Fibroblast of the aortic adventitia (primary cell): ENCODE measurements around the gene EXOSC7. TPM values are rescaled to one million over a fixed set of nuclear protein-coding genes. Genes with fewer than 3 reads are reported as not detected.

Experiments
- DNase-seq: peaks from one replicate; pipeline ENCODE4 v3.0.0-alpha.2; 2010; ENCODE audit warnings: low read depth
- H3K4me3 ChIP-seq: 2 replicates; pipeline ENCODE4 v1.5.1; 2011; ENCODE audit warnings: low read depth, mild to moderate bottlenecking, control low read depth, low read length, moderate library complexity
- small RNA-seq: library from RNA; depleted of rRNA; stranded (forward); fragments of <200 nt; gene quantifications from one replicate; pipeline ENCODE3, GENCODE V24; 2012
- total RNA-seq: library from RNA; depleted of rRNA; stranded (reverse); fragments of >200 nt; gene quantifications from 2 replicates; pipeline ENCODE4 v1.2.3, GENCODE V29; 2012; ENCODE audit warnings: low replicate concordance
- TF ChIP-seq, protein P1 (sequence below): IDR thresholded peaks from 2 replicates; pipeline ENCODE4 v1.5.1; 2011; ENCODE audit warnings: mild to moderate bottlenecking, low read length, control low read depth, inconsistent platforms; ENCODE audit not compliant: insufficient read depth

The EXOSC7 gene
- total RNA-seq, 1 donor = 26.8 TPM

DNA sequence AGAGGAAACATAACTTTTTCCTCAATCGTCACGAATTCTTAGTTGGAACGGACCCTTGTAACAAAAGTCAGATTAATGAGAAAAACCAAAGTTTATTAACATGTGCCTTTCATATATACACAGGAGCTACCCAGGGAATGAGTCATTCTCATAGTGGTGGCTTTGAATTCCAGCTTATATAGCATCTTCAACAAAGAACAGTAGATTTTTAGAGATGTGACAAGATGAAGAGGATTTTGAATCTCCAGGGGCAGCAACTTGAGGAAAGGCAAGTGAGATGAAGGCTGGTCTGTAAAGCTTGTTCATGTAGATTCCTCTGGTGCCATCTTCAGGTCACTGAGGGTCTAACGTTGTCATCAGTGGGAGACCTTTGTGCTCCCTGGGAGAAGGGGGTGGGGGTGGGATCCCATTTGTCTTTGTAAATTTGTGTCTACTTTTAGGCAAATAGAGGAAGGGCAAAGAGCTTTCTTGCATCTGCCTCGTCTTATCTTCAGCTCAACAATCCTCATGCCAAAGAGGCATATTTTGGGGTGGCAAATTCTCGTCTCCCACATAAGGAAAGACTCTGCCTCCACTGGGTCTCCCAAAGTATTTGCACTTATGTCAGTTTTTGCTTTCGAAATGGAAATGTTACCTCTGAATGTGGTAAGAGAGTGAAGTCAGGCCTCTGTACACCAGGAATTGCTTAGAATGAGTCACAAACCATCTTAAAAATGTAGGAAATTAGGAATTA is 79.5 kb downstream of the EXOSC7 start:
- DNase-seq = peak; percentile 75
- TF ChIP-seq, protein P1, sequence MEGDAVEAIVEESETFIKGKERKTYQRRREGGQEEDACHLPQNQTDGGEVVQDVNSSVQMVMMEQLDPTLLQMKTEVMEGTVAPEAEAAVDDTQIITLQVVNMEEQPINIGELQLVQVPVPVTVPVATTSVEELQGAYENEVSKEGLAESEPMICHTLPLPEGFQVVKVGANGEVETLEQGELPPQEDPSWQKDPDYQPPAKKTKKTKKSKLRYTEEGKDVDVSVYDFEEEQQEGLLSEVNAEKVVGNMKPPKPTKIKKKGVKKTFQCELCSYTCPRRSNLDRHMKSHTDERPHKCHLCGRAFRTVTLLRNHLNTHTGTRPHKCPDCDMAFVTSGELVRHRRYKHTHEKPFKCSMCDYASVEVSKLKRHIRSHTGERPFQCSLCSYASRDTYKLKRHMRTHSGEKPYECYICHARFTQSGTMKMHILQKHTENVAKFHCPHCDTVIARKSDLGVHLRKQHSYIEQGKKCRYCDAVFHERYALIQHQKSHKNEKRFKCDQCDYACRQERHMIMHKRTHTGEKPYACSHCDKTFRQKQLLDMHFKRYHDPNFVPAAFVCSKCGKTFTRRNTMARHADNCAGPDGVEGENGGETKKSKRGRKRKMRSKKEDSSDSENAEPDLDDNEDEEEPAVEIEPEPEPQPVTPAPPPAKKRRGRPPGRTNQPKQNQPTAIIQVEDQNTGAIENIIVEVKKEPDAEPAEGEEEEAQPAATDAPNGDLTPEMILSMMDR = no peak
- H3K4me3 ChIP-seq = no peak overlapping the region

DNA sequence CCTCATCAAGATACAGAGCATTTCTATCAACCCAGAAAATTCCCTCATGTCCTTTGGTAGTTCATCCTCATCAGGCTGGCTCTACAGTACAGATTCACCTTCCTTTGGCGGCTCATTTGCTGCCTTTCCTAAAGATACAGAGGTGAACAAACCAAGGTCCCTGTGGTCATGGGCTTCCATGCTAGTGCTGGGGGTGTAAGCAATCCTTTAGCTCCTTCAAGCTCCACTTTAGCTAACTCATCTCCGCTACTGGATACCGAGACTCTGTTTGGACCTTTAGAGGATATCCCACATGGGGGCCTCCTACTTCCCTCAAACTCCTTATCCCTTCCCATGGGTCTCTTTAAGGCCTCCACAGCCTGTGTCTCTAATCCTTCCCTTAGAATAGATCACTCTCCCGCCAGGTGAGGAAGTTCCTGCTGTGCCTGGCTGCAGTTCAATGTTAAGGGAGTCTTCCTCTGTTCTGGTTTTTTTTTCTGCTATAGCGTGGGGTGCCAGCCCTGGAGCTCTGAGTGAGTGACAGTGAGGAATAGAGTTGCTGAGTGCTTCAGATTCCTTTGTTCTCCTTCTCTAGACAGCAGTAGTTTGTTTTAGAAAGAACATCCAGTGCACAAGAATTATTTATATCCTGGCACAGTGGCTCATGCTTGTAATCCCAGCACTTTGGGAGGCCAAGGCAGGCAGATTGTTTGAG is 80.7 kb downstream of the EXOSC7 start:
- TF ChIP-seq, protein P1 = no peak
- DNase-seq = no peak
- H3K4me3 ChIP-seq = no peak overlapping the region

- TF ChIP-seq, protein P1 = no peak
These were observed 81.5 kb downstream of the EXOSC7 start for GRCh38 chr3:45057557-45057956.

GRCh38 chr3:45059132-45059531 is 83.1 kb downstream of the EXOSC7 start:
- TF ChIP-seq, protein P1 = no peak
- DNase-seq = no peak
- no peak overlapping the region for H3K4me3 ChIP-seq

More at GRCh38 chr3:45057557-45057956, 81.5 kb downstream of the EXOSC7 start:
- no peak overlapping the region for H3K4me3 ChIP-seq
- no peak for DNase-seq

DNA sequence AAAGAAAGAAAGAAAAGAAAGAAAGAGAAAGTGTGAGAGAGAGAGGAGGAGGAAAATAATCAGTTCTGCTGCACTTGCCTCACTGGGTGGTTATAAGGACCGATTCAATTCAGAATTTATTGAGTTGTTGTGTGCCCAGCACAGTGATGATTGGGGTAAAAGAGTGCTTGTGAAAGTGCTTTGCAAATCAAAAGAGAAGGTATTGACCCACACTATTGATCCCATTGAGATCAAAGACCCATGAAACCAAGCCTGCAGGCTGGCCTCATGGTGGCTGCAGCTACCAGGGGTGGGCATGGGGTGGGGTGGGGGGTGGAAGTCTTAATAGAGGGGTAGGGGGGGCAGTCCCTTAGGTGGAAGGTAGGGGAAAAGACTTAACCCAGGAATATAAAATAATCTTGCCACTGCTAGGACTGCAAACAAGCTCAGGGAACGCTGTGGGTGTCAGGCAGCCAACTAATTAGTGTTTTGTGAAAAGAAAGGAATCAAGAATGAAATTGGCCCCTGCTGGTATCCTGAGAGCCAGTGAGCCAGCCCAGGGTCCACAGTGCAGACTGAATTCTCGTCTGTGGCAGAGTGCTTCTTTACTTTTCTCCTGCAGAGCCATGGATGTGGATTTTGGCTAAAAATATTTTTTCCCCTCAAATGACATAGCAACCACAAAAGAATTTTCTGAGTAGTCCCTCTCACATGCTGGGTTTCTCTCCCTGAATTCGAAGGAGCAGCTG is 84.3 kb downstream of the EXOSC7 start:
- DNase-seq = no peak
- TF ChIP-seq, protein P1 = no peak

More for the DNA sequence above, 84.3 kb downstream of the EXOSC7 start:
- H3K4me3 ChIP-seq = no peak overlapping the region

Small RNA genes lying within 50 kb of the gene (small RNA-seq; reads per million reads assigned to genes)
- gene RNU5B-3P = not detected

Other genes with a start within 250 kb of the EXOSC7 start
- gene ZNF501, start 246.6 kb upstream of the EXOSC7 start, total RNA-seq = 7.6 and 13.1 TPM in 2 replicates
- gene KIAA1143, start 214.6 kb upstream of the EXOSC7 start, total RNA-seq = 27.5 and 33.1 TPM in 2 replicates
- 0.98 and 17.1 TPM in 2 replicates for gene KIF15, start 214.4 kb upstream of the EXOSC7 start, total RNA-seq
- 13.7 and 20.5 TPM in 2 replicates for gene TMEM42, start 114.3 kb upstream of the EXOSC7 start, total RNA-seq
- gene TGM4, start 101.6 kb upstream of the EXOSC7 start, total RNA-seq = not detected in 2 replicates
- gene ZDHHC3, start 70 bp upstream of the EXOSC7 start, total RNA-seq = 60.2 and 86.8 TPM in 2 replicates
- gene CLEC3B, start 50.1 kb downstream of the EXOSC7 start, total RNA-seq = 10.5 and 12.4 TPM in 2 replicates
- gene CDCP1, start 170.1 kb downstream of the EXOSC7 start, total RNA-seq = 1.3 and 32.8 TPM in 2 replicates